ENCODE data around the gene TANC1.
"Not testable (repeated sequence)": the region's sequence is repeated elsewhere in the genome, so short reads cannot be mapped to it uniquely, and the experiment has no call there.

TANC1 gene

DNA sequence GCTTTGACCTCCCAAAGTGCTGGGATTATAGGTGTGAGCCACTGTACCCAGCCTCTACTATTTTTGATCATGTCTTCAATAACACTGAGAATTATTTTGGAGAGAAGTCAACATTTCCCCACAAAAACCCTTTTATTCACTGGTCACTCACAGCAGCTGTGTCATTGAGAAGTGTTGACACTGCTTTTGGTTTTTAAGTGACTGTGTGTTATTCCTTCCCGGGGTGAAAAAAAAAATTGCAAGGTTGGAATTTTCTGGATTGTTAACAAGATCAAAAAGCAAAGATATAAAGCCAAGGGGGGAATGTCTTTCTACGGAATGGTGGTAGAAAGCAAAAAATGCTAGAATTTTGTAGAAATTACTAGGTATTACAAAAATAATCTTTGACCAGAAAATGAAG lies 61.5 kb downstream of the TANC1 start:
- no peak for DNase-seq (ENCODE audit: low read depth in 2 of 2)

DNA sequence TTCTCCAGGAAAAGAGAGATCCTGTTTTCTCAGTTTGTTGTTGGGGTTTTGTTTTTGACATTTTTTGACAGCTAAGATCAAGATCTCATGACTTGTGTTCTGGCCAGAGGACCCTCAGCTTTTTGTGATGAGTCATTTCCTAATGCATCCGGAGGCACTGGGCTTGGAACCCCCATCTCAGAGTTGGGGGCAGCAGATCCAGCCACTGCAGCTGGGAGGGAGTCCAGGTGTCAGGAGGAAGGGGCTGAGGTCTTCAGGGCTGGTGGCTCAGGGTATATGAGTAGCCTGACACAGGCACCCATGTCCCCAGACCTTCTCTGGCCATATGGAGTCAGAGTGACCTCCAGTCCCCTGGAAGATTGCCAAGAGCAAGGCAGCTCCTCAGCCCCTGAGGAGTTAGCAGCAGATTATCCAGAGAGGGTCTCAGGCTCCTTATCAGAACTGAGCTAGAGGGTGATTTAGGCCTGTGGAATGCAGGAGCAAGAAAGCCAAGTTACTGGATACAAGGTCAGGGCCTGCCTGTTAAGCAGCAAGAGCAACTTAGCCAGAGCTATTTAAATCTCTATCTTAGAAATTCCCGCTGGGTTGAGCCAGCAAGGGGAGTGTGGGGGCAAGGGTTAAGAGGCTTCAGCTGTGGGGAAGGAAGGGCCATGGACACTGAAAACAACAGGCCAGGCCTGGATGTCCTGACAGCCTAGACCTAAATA lies 62.4 kb downstream of the TANC1 start:
- DNase-seq (ENCODE audit: low read depth in 2 of 2): no peak

GRCh38 chr2:159032146-159032545 lies 63.7 kb downstream of the TANC1 start:
- no peak for DNase-seq (ENCODE audit: low read depth in 2 of 2)

DNA sequence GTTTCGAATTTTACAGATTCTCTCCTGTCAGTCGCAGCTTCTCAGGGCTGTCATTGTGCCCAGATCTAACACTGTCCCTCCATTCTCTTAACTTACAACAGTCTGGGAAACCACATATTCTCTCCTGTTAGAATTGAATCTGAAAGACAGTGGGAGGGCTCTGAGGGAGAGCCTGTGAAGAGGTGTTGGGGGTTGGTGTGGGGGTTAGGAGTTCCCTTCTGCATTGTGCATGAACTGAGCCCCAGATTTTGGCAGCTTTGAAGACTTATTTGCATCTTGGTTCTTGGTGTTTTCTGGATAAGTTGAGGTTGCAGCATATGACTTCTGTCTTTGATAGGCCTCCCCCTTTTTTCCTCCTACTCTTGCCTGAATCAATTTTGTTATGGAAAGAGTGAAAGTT lies 64.1 kb downstream of the TANC1 start:
- DNase-seq (ENCODE audit: low read depth in 2 of 2): no peak

GRCh38 chr2:159034713-159035112 lies 66.3 kb downstream of the TANC1 start:
- DNase-seq (ENCODE audit: low read depth in 2 of 2): no peak

DNA sequence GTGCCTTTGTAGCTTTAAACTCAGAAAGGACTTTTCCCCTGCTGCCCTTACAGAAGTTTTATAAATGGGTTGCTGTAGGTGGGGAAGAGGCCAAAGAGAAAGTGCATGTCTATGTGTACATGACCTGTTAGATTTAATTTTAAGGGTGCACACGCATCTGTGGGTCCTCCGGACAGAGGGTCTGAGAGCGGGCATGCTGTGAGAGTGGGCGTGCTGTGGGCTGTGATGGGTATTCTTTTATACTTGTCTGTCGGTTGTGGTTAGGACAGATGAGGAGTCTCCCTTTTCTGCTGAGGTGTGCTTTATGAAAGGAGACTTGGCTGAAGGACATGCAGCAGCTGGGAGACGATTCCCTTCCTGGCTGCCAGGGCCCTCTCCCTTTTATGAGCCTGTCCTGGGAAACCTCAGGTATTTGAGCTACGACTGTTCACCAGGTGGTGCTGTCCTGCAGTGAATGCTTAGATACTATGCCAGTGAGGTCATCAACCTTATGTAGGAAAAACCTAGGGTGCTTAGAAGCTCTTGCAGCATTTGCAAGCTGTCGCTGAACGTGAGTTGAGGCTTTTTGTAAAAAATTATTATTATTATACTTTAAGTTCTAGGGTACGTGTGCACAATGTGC lies 67.5 kb downstream of the TANC1 start:
- no peak for DNase-seq (ENCODE audit: low read depth in 2 of 2)

DNA sequence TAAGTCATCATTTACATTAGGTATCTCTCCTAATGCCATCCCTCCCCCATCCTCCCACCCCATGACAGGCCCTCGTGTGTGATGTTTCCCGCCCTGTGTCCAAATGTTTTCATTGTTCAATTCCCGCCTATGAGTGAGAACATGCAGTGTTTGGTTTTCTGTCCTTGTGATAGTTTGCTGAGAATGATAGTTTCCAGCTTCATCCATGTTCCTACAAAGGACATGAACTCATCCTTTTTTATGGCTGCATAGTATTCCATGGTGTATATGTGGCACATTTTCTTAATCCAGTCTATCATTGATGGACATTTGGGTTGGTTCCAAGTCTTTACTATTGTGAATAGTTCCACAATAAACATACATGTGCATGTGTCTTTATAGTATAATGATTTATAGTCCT lies 68.0 kb downstream of the TANC1 start:
- DNase-seq (ENCODE audit: low read depth in 2 of 2): not testable (repeated sequence)

- DNase-seq (ENCODE audit: low read depth in 2 of 2): not testable (repeated sequence)
These were observed 72.9 kb downstream of the TANC1 start for GRCh38 chr2:159041328-159041727.

- no peak for DNase-seq (ENCODE audit: low read depth in 2 of 2)
These were observed 73.8 kb downstream of the TANC1 start for GRCh38 chr2:159042115-159042850.

- no peak for DNase-seq (ENCODE audit: low read depth in 2 of 2)
These were observed 75.3 kb downstream of the TANC1 start for GRCh38 chr2:159043710-159044109.

DNA sequence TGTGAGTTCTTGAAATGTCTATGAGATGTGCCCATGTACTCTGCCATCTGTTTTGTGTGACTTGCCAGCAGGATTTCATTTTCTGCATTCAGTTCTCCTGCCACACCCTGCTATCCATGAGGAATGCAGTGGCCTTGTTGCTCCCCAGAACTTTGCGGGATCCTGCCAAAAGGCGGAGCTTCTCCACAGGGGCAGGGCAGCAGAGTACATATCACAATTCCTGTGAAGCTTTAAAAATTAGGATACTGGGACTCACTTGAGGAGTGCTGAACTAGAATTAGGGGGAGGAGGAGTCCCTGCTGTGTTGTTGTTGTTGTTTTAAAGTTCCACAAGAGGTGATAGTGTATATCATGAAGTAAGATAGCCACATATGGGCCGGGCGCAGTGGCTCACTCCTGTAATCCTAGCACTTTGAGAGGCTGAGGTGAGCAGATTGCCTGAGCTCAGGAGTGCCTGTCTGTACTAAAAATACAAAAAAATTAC lies 76.4 kb downstream of the TANC1 start:
- no peak for DNase-seq (ENCODE audit: low read depth in 2 of 2)

DNA sequence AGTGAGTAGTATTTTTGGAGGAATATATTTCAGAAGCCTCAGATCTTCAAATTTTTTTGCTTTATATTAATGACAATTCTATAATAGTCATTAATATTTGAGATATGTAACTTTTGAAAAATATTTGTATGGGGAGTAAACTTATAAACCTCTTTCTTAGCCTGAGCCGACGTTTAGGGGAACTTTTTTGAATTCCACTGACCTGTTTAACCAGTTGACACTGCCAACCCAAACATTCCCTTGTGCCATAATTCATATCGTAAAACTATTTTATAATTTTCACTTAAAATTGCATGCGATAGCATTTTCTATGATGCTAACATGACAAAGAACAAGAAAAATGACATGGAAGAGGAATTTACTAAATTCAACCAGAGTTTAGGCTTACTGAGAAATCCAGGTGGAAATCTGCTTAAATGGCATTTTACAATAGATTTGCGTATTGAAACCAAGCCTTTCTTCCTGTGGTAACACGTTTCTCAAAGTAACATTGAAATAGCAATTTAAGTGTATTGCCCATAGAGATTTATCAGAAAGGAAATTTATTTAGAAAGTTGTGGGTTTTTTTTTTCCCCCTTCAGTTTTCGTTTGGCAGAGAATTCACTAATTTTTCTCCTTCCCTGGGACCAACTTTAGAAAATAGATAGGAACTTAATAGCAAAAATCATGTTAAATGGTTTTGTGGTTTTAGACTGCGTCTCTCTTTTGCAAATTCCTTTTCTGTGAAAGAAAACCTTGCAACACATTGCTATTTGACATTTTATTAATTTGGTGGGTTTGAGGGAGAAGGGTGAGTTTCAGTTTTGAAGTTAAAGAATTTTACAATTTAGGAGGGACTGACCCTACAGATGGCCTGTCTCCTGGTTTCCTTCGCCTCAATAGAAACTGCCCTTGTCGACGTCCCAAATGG lies 77.4 kb downstream of the TANC1 start:
- DNase-seq (ENCODE audit: low read depth in 2 of 2): no peak

GRCh38 chr2:159046966-159047365 lies 78.5 kb downstream of the TANC1 start:
- DNase-seq (ENCODE audit: low read depth in 2 of 2): no peak

- no peak for DNase-seq (ENCODE audit: low read depth in 2 of 2)
These were observed 82.0 kb downstream of the TANC1 start for GRCh38 chr2:159050426-159050825.

- no peak for DNase-seq (ENCODE audit: low read depth in 2 of 2)
These were observed 82.7 kb downstream of the TANC1 start for GRCh38 chr2:159051133-159051532.

DNA sequence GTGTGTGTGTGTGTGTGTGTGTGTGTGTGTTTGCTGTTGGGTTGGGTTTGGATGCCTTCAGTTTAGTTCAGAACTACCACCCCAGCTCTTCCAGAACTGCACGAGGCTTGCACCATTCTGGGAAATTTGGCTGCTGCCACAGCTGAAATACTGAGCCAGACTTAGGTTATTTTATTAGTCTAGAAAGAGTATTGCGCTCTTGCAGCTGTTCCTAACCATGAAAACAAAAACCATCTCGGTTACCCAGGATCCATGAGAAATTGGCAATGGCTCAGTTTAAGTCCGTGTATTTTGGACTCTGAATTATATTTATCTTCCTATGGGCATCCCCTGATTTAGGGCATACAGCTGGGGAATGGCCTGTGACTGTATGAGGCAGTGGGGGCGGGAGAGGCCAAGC lies 83.2 kb downstream of the TANC1 start:
- no peak for DNase-seq (ENCODE audit: low read depth in 2 of 2)

DNA sequence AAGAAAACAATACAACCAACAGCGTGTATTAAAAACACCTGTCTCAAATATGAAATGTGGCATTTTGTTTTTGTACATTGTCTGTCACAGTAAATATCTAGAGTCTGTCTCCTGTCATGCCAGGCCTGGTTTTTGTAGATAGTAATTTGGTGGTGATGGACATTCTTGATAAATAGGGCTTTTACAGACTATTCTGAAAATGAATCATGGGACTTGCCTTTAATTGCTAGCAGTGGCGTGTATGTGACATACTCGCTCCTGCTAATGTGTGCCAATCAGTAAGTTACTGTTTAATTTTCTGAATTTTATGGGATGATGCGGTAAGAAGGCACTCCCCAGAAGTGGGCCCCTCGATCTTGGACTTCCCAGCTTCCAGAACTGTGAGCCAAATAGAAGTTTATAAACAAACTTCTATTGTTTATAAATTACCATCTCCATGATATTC lies 83.7 kb downstream of the TANC1 start:
- no peak for DNase-seq (ENCODE audit: low read depth in 2 of 2)

- no peak for DNase-seq (ENCODE audit: low read depth in 2 of 2)
These were observed 85.0 kb downstream of the TANC1 start for GRCh38 chr2:159053161-159054031.

- DNase-seq (ENCODE audit: low read depth in 2 of 2): no peak
These were observed 85.5 kb downstream of the TANC1 start for GRCh38 chr2:159054032-159054334.

DNA sequence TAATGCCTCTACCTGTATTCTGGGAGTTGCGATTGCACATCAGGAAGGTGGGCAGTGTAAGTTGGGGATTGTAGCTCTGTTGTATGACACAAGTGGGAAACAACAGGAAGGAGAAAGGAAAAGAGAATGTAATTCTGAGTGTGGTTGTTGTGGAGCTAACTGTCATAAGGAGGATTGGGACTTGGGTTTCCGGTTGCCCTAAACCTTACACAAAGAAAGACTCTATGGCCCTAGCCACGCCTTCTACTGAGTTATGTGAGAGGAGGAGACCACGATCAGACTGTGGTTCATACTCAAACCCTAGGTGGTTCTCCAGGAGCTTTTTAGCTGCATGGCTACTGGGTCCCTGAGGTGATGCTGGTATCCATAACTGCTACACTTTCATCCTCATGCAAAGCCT lies 86.5 kb downstream of the TANC1 start:
- DNase-seq (ENCODE audit: low read depth in 2 of 2): no peak

GRCh38 chr2:159060518-159060917 lies 92.1 kb downstream of the TANC1 start:
- no peak for DNase-seq (ENCODE audit: low read depth in 2 of 2)
